ENCODE measurements around the gene SLFN5. TPM values are rescaled to one million over a fixed set of nuclear protein-coding genes. Genes with fewer than 3 reads are reported as not detected.

Gene SLFN5
- total RNA-seq, 1 donor from 2014 or later = 16.8 TPM

GRCh38 chr17:35291802-35292201 is 48.9 kb downstream of the SLFN5 start:
- peaks cover under 1% of the 10 kb centered on the region for H3K9me3 Mint-ChIP-seq (ENCODE audit: unreplicated experiment)
- no peak for DNase-seq
- H3K4me1 Mint-ChIP-seq (ENCODE audit: low read depth, unreplicated experiment) = no peaks in the 10 kb centered on the region
- peaks cover 5% of the 10 kb centered on the region for H3K36me3 Mint-ChIP-seq (ENCODE audit: unreplicated experiment)
- H3K4me3 Mint-ChIP-seq (ENCODE audit: unreplicated experiment) = no peak overlapping the region
- no peak overlapping the region for H3K27ac Mint-ChIP-seq (ENCODE audit: unreplicated experiment)
- no peaks in the 10 kb centered on the region for H3K27me3 Mint-ChIP-seq (ENCODE audit: unreplicated experiment)
- no peak for TF ChIP-seq CTCF (IDR thresholded peaks at IDR 0.05; ENCODE audit: partially characterized antibody, unreplicated experiment)

- TF ChIP-seq CTCF (IDR thresholded peaks at IDR 0.05; ENCODE audit: partially characterized antibody, unreplicated experiment) = no peak
- Mint-ChIP-seq H3K4me1 (ENCODE audit: low read depth, unreplicated experiment) (no peaks in the 10 kb centered on the region), H3K27ac (ENCODE audit: unreplicated experiment) (no peak overlapping the region), H3K4me3 (ENCODE audit: unreplicated experiment) (no peak overlapping the region), H3K27me3 (ENCODE audit: unreplicated experiment) (peaks cover 3% of the 10 kb centered on the region), H3K36me3 (ENCODE audit: unreplicated experiment) (peaks cover 10% of the 10 kb centered on the region), H3K9me3 (ENCODE audit: unreplicated experiment) (peaks cover 6% of the 10 kb centered on the region)
- no peak for DNase-seq
These were observed 50.4 kb downstream of the SLFN5 start for GRCh38 chr17:35293151-35293847.

- H3K4me3 Mint-ChIP-seq (ENCODE audit: unreplicated experiment) = no peak overlapping the region
- DNase-seq = no peak
- peaks cover 6% of the 10 kb centered on the region for H3K9me3 Mint-ChIP-seq (ENCODE audit: unreplicated experiment)
- H3K27ac Mint-ChIP-seq (ENCODE audit: unreplicated experiment) = no peak overlapping the region
- H3K27me3 Mint-ChIP-seq (ENCODE audit: unreplicated experiment) = peaks cover 3% of the 10 kb centered on the region
- no peak for TF ChIP-seq CTCF (IDR thresholded peaks at IDR 0.05; ENCODE audit: partially characterized antibody, unreplicated experiment)
- H3K36me3 Mint-ChIP-seq (ENCODE audit: unreplicated experiment) = peaks cover 18% of the 10 kb centered on the region
- H3K4me1 Mint-ChIP-seq (ENCODE audit: low read depth, unreplicated experiment) = no peaks in the 10 kb centered on the region
These were observed 51.9 kb downstream of the SLFN5 start for GRCh38 chr17:35294756-35295155.

- peaks cover 18% of the 10 kb centered on the region for H3K36me3 Mint-ChIP-seq (ENCODE audit: unreplicated experiment)
- H3K4me1 Mint-ChIP-seq (ENCODE audit: low read depth, unreplicated experiment) = no peaks in the 10 kb centered on the region
- H3K4me3 Mint-ChIP-seq (ENCODE audit: unreplicated experiment) = no peak overlapping the region
- H3K27me3 Mint-ChIP-seq (ENCODE audit: unreplicated experiment) = peaks cover 3% of the 10 kb centered on the region
- peaks cover 7% of the 10 kb centered on the region for H3K9me3 Mint-ChIP-seq (ENCODE audit: unreplicated experiment)
- TF ChIP-seq CTCF (IDR thresholded peaks at IDR 0.05; ENCODE audit: partially characterized antibody, unreplicated experiment) = no peak
- no peak overlapping the region for H3K27ac Mint-ChIP-seq (ENCODE audit: unreplicated experiment)
- DNase-seq = no peak
These were observed 52.8 kb downstream of the SLFN5 start for GRCh38 chr17:35295686-35296085.

- Mint-ChIP-seq H3K4me1 (ENCODE audit: low read depth, unreplicated experiment) (no peaks in the 10 kb centered on the region), H3K27ac (ENCODE audit: unreplicated experiment) (no peak overlapping the region), H3K27me3 (ENCODE audit: unreplicated experiment) (peaks cover 3% of the 10 kb centered on the region), H3K9me3 (ENCODE audit: unreplicated experiment) (peaks cover 8% of the 10 kb centered on the region), H3K4me3 (ENCODE audit: unreplicated experiment) (no peak overlapping the region), H3K36me3 (ENCODE audit: unreplicated experiment) (peaks cover 18% of the 10 kb centered on the region)
- no peak for TF ChIP-seq CTCF (IDR thresholded peaks at IDR 0.05; ENCODE audit: partially characterized antibody, unreplicated experiment)
- DNase-seq = no peak
These were observed 54.8 kb downstream of the SLFN5 start for GRCh38 chr17:35297666-35298065.

All from glutamatergic neuron (in vitro differentiated cells).